ENCODE results near the gene LRGUK.
A peak's percentile ranks its signal among the peaks of the same experiment; 100 is the strongest.

LRGUK gene

DNA sequence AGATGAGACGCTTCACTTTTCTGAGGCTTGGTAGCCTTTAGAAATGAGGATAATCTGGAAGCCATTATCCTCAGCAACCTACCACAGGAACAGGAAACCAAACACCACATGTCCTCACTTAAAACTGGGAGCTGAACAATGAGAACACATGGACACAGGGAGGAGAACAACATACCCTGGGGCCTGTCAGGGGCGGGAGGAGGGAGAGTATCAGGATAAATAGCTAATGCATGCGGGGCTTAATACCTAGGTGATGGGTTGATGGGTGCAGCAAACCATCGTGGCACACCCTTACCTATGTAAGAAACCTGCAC, 48.9 kb downstream of the LRGUK start:
- ChIA-PET POLR2A (no interaction called here), CTCF (interaction anchor here (0.6 to 1.8 kb wide), 2 partner anchors 10 to 35 kb away, joined by 3 to 4 read pairs; no protein-coding TSS in a partner anchor)
- no peak for DNase-seq (ENCODE audit: low read depth, low spot score)
- TF ChIP-seq, protein P1, sequence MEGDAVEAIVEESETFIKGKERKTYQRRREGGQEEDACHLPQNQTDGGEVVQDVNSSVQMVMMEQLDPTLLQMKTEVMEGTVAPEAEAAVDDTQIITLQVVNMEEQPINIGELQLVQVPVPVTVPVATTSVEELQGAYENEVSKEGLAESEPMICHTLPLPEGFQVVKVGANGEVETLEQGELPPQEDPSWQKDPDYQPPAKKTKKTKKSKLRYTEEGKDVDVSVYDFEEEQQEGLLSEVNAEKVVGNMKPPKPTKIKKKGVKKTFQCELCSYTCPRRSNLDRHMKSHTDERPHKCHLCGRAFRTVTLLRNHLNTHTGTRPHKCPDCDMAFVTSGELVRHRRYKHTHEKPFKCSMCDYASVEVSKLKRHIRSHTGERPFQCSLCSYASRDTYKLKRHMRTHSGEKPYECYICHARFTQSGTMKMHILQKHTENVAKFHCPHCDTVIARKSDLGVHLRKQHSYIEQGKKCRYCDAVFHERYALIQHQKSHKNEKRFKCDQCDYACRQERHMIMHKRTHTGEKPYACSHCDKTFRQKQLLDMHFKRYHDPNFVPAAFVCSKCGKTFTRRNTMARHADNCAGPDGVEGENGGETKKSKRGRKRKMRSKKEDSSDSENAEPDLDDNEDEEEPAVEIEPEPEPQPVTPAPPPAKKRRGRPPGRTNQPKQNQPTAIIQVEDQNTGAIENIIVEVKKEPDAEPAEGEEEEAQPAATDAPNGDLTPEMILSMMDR (IDR thresholded peaks at IDR 0.05; ENCODE audit: insufficient read depth, low read length, missing control alignments) = no peak
- no peak overlapping the region for H3K4me3 ChIP-seq (ENCODE audit: low read depth, low read length)

DNA sequence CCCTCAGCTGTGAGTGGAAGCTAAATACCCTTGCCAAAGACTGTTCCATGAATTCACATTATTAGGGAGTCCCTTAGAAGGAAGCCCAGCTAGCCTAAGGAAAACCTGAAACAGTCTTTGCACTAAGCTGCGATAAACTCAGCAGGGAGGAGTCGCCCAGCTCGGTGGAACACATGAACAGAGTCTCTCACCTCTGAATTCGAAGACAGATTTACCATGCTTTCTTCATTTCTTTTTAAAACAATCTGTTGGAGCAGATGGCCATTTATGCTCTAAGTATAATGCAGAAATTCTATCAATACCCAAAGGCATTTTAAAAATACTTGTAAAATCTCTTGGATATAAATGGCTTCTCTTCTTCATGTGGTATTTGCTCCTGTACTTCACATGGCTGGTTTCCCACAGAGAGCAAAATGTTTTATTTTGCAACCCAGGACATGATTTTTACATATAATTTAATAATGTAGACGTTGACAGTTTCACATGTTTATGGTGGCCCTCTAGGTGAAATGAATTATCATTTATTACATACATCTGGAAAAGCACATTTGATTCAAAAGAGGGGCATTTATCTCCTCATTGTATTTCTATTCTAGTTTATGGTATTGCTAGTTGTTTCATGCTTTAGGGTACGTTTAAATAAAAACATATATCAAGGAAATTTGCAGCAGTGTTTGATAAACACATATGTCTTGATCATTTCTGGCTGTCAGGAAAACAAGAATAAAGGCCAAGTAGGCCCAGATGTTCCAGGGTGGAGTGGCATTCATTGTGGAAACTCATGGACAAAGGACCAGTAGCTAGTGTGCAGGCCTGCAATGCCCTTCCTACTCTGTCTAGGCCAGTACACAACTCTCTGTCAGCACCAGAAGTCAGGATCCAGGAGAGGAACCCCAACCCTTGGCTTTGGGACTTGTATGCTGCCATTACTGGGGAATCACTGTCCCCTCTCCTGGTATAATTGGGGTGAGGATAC, 52.2 kb downstream of the LRGUK start:
- CTCF ChIA-PET = no interaction called here
- POLR2A ChIA-PET = no interaction called here

DNA sequence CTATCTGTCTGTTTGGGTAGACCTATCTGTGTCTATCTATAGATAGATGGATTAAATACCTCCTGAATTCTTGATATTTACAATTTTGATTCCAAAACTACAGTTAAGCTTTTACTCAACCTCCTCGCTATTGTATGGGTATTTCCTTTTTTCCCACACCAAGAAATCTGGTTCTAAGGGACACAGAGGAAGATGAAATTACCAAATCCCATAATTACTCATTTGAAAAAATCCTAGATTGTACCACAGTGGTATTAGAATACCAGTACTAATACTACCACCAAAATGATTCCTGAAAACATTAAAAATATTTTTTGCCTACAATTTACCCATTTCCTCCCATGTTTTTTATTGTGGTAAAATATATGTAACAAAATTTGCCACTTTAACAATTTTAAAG, 53.2 kb downstream of the LRGUK start:
- no peak overlapping the region for H3K4me3 ChIP-seq (ENCODE audit: low read depth, low read length)
- TF ChIP-seq, protein P1 (IDR thresholded peaks at IDR 0.05; ENCODE audit: insufficient read depth, low read length, missing control alignments) = no peak
- no peak for DNase-seq (ENCODE audit: low read depth, low spot score)
- ChIA-PET CTCF (interaction anchor here (0.9 kb wide), 1 partner anchor 253 kb away, joined by 3 read pairs; no protein-coding TSS in a partner anchor), POLR2A (no interaction called here)

More for the DNA sequence above, 52.2 kb downstream of the LRGUK start:
- DNase-seq (ENCODE audit: low read depth, low spot score) = no peak
- TF ChIP-seq, protein P1 (IDR thresholded peaks at IDR 0.05; ENCODE audit: insufficient read depth, low read length, missing control alignments) = no peak
- no peak overlapping the region for H3K4me3 ChIP-seq (ENCODE audit: low read depth, low read length)

DNA sequence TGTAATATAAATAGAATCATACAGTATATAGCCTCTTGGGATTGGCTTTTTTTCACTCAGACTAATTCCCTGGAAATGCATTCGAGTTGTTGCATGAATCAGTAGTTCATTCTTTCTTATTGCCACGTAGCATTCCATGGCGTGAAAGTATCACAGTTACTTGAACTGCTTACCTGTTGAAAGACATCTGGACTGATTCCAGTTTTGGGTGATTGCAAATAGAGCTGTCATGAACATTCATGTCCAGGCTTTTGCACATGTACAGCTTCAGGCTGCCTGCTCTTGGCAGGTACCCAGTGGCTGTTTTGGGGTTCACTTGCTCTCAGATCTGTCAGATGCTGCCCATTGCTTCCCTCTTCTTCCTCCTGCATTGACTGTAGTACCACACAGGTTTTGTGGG, 54.9 kb downstream of the LRGUK start:
- ChIA-PET POLR2A (no interaction called here), CTCF (no interaction called here)
- no peak for DNase-seq (ENCODE audit: low read depth, low spot score)
- no peak overlapping the region for H3K4me3 ChIP-seq (ENCODE audit: low read depth, low read length)
- TF ChIP-seq, protein P1 (IDR thresholded peaks at IDR 0.05; ENCODE audit: insufficient read depth, low read length, missing control alignments) = no peak

DNA sequence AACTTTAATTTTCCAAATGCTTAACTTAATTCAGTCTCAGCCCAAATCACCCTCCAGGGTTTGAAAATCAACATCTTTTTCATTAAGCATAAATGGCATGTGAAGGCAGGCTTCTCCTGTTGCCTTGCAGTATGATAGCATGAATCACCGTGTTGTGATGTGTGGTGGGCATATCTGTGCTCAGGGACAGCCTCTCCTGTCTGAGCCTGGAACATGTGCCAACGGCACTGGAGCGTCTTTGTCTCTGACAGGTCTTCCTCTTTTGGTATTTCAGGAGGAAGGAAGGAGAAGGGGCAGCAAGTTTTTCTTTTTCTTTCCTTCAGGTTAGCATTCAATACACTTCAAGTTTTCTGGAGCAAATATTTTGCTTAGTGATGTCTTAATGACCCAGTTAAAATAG, 57.6 kb downstream of the LRGUK start:
- POLR2A ChIA-PET = no interaction called here
- H3K4me3 ChIP-seq (ENCODE audit: low read depth, low read length) = no peak overlapping the region
- TF ChIP-seq, protein P1 (IDR thresholded peaks at IDR 0.05; ENCODE audit: insufficient read depth, low read length, missing control alignments) = no peak
- no peak for DNase-seq (ENCODE audit: low read depth, low spot score)
- CTCF ChIA-PET = no interaction called here

DNA sequence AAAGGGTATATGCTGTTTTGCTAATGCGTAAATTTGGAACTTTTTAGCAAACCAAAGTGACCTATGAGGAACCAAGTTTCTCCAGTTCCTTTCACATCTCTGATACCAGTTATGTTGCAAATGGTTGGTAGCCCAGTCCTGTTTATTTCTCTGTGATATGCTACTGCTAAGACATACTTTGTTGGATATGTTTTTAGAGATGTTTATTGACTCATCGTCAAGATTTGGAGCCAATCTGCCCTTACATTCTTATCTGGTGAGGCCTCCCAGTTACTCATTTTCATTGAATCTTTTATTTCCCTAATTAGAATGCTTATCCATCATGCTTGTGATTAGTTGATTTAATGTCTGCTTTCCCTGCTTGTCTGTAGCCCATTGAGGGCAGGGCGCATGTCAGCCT, 58.9 kb downstream of the LRGUK start:
- CTCF ChIA-PET = interaction anchor here (0.7 kb wide), 2 partner anchors 10 to 243 kb away, joined by 3 read pairs; no protein-coding TSS in a partner anchor
- POLR2A ChIA-PET = no interaction called here
- TF ChIP-seq, protein P1 (IDR thresholded peaks at IDR 0.05; ENCODE audit: insufficient read depth, low read length, missing control alignments) = no peak
- no peak overlapping the region for H3K4me3 ChIP-seq (ENCODE audit: low read depth, low read length)
- peak; percentile 24 for DNase-seq (ENCODE audit: low read depth, low spot score)
